Sciatic nerve (tissue), 2 donors: ENCODE data around the gene CBFA2T2. TPM values are rescaled to one million over a fixed set of nuclear protein-coding genes. Genes with fewer than 3 reads are reported as not detected.
A peak's percentile ranks its signal among the peaks of the same experiment; 100 is the strongest.
"Not testable (repeated sequence)": the region's sequence is repeated elsewhere in the genome, so short reads cannot be mapped to it uniquely, and the experiment has no call there.

Experiments used
- ATAC-seq: fragments of 200-7000 bp; cut with Tn5 transposase; one replicate; pipeline ENCODE4 v1.9.1; 2020; ENCODE audit warnings: mild to moderate bottlenecking, moderate library complexity
- DNase-seq: peaks from one replicate; pipeline ENCODE4 v3.0.0-alpha.2; 2020; ENCODE audit warnings: low spot score
- intact Hi-C: fragments of 100-400 bp; cut with DNase I; formaldehyde crosslinking; loops from one replicate; pipeline ENCODE4 v1.14.2; 2022
- total RNA-seq: library from RNA; stranded (reverse); fragmentation: NEBNext Ultra II Directional; extraction: Animal tissue kit (Norgen Biotek cat#: 25700); gene quantifications from one replicate; pipeline ENCODE4 v1.2.1, GENCODE V29; 2021
- donor health status: DM: no; HTN: no; CAD: no.
- donor health status: DM: no; HTN: no; CAD: no.

CBFA2T2 gene
- total RNA-seq, 1 donor from 2014 or later = 26.0 TPM

- DNase-seq, intact Hi-C loops, ATAC-seq: not testable (repeated sequence)
These were observed 142.0 kb downstream of the CBFA2T2 start for GRCh38 chr20:33631910-33632309.

GRCh38 chr20:33635341-33635740 is 145.4 kb downstream of the CBFA2T2 start:
- DNase-seq (no peak), ATAC-seq (no peak)
- intact Hi-C loops = no loop called here

- ATAC-seq (no peak), DNase-seq (no peak)
- intact Hi-C loops = no loop called here
These were observed 146.9 kb downstream of the CBFA2T2 start for GRCh38 chr20:33636776-33637175.

GRCh38 chr20:33640287-33640686 is 150.4 kb downstream of the CBFA2T2 start:
- intact Hi-C loops = no loop called here
- ATAC-seq = peak; percentile 55
- DNase-seq = no peak

GRCh38 chr20:33644313-33645071 is 154.6 kb downstream of the CBFA2T2 start:
- ATAC-seq = no peak
- intact Hi-C loops = no loop called here

GRCh38 chr20:33645072-33645358 is 155.1 kb downstream of the CBFA2T2 start:
- intact Hi-C loops = no loop called here
- no peak for ATAC-seq

More at GRCh38 chr20:33644313-33645071, 154.6 kb downstream of the CBFA2T2 start:
- no peak for DNase-seq

GRCh38 chr20:33645396-33645795 is 155.5 kb downstream of the CBFA2T2 start:
- intact Hi-C loops = no loop called here
- DNase-seq = no peak
- ATAC-seq = no peak

More at GRCh38 chr20:33645072-33645358, 155.1 kb downstream of the CBFA2T2 start:
- no peak for DNase-seq

- ATAC-seq (no peak), DNase-seq (no peak)
- intact Hi-C loops = no loop called here
These were observed 156.3 kb downstream of the CBFA2T2 start for GRCh38 chr20:33646191-33646590.

GRCh38 chr20:33646959-33647602 is 157.2 kb downstream of the CBFA2T2 start:
- DNase-seq, intact Hi-C loops: not testable (repeated sequence)
- ATAC-seq = peak; percentile 16

- ATAC-seq (peak; percentile 91), DNase-seq (no peak)
- intact Hi-C loops = no loop called here
These were observed 157.9 kb downstream of the CBFA2T2 start for GRCh38 chr20:33647603-33648395.

- DNase-seq = no peak
- intact Hi-C loops = no loop called here
- ATAC-seq = no peak
These were observed 158.6 kb downstream of the CBFA2T2 start for GRCh38 chr20:33648396-33649004.

- DNase-seq (peak; percentile 59), ATAC-seq (peak; percentile 39)
- intact Hi-C loops = no loop called here
These were observed 159.3 kb downstream of the CBFA2T2 start for GRCh38 chr20:33649201-33649681.

- intact Hi-C loops = no loop called here
- ATAC-seq (no peak), DNase-seq (no peak)
These were observed 160.3 kb downstream of the CBFA2T2 start for GRCh38 chr20:33650111-33650752.

- ATAC-seq (no peak), DNase-seq (no peak)
These were observed 161.1 kb downstream of the CBFA2T2 start for GRCh38 chr20:33650753-33651561.

GRCh38 chr20:33651562-33652048 is 161.7 kb downstream of the CBFA2T2 start:
- DNase-seq (no peak), ATAC-seq (no peak)
- intact Hi-C loops = no loop called here

More at GRCh38 chr20:33650753-33651561, 161.1 kb downstream of the CBFA2T2 start:
- intact Hi-C loops = no loop called here

- DNase-seq (no peak), ATAC-seq (peak; percentile 75)
- intact Hi-C loops = no loop called here
These were observed 163.5 kb downstream of the CBFA2T2 start for GRCh38 chr20:33653218-33653899.

- intact Hi-C loops = no loop called here
- ATAC-seq (no peak), DNase-seq (no peak)
These were observed 164.2 kb downstream of the CBFA2T2 start for GRCh38 chr20:33653900-33654596.
